Fibroblast of mammary gland (primary cell): ENCODE results near the gene AGAP1.

Experiments
- DNase-seq: peaks from one replicate; pipeline ENCODE4 v3.0.0-alpha.2; 2010; ENCODE audit warnings: low read depth
- H3K4me3 ChIP-seq: 2 replicates; pipeline ENCODE4 v1.5.1; 2011; ENCODE audit warnings: low read depth, mild to moderate bottlenecking, low read length, moderate library complexity; ENCODE audit not compliant: control insufficient read depth
- TF ChIP-seq, protein P1 (sequence below): conservative IDR thresholded peaks from 2 replicates; pipeline ENCODE4 v1.5.1; 2011; ENCODE audit warnings: low read depth, low read length, inconsistent platforms; ENCODE audit not compliant: control insufficient read depth, insufficient read depth

Gene AGAP1

DNA sequence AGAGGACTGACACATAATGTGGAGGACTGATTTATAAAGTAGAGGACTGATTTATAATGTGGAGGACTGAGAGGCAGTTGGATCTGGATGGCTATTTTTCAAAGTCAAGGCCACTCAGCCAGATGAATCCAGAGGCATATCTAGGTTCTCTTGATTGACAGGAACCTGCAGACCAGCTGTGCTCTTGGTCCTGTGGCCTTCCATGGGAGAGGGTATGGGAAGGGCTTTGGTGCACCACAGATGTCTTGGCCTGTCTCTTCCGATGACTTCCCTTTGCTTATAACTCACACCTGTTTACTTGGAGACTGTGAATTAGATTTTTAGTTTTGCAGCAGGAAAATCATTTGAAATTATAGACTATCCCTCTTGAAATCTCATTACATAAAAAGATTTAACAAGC, 32.3 kb downstream of the AGAP1 start:
- TF ChIP-seq, protein P1, sequence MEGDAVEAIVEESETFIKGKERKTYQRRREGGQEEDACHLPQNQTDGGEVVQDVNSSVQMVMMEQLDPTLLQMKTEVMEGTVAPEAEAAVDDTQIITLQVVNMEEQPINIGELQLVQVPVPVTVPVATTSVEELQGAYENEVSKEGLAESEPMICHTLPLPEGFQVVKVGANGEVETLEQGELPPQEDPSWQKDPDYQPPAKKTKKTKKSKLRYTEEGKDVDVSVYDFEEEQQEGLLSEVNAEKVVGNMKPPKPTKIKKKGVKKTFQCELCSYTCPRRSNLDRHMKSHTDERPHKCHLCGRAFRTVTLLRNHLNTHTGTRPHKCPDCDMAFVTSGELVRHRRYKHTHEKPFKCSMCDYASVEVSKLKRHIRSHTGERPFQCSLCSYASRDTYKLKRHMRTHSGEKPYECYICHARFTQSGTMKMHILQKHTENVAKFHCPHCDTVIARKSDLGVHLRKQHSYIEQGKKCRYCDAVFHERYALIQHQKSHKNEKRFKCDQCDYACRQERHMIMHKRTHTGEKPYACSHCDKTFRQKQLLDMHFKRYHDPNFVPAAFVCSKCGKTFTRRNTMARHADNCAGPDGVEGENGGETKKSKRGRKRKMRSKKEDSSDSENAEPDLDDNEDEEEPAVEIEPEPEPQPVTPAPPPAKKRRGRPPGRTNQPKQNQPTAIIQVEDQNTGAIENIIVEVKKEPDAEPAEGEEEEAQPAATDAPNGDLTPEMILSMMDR: no peak
- DNase-seq: no peak
- H3K4me3 ChIP-seq: no peak overlapping the region

DNA sequence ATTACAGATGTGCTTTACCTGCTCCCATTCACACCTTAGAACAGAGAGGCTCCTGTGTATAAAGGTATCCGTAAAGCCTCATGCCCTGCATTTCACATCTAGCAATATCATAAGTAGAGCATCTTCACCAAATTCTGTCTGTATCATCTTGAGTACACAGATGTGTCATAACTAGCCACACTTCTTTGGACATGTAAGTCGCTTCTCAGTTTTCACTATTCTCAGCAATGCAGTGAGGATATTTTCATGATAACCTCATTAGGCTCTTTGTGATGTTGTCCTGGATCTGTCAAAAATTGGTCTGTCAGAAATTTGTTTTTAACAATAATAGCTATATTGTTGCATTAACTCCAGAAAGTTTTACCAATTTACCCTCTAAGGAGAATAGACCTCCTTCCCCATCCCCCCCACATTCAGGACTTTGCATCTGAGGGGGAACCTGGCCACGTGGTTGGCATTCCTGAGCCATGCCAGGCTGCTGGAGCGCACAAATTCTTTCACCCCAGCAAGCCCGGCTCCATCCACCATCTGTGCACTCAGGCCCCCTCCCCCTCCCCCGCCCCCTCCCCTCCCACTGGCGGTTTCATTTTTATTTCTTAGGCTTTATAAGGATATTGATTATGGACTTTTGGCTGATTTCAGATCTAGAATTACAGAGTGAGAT, 34.1 kb downstream of the AGAP1 start:
- DNase-seq: peak; percentile 21
- TF ChIP-seq, protein P1: no peak
- H3K4me3 ChIP-seq: no peak overlapping the region

DNA sequence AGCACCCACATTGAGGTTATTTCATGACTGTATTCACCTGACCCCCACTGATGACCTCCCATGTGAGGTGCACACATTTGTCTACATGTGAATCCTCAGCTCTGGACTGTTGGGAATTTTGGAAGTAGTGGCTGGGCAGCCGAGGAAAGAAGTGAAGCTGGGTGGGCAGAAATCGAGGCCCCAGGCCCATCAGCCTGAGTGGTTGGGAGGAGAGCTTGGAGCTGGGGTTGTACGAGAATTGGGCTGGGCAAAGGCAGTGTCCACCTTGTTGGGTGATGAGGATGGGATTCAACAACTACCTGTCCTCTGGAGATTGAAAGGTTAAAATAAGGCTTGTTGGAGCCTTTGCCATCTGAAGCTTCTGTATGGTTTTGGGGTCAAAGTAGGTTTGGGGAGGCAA, 35.8 kb downstream of the AGAP1 start:
- TF ChIP-seq, protein P1: no peak
- no peak overlapping the region for H3K4me3 ChIP-seq
- DNase-seq: no peak

DNA sequence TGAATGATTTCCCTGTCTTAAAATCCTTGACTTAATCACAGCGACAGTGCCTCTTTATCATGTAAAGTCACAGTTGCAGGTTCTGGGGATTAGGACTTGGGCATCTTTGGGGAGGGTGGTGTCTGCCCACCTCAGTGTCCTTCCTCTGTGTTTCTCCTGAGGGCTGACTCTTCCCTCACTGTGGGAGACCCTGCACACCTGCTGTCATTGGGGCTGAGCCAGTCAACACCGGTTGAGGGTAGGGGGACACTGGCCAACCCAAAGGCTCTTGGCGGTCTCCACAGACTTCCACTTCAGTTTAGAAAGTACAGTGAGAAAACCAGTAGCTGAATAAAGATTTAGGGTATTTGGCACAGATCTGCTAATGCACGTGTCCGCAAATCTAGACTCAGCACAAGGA, 36.9 kb downstream of the AGAP1 start:
- no peak overlapping the region for H3K4me3 ChIP-seq
- TF ChIP-seq, protein P1: no peak
- no peak for DNase-seq

DNA sequence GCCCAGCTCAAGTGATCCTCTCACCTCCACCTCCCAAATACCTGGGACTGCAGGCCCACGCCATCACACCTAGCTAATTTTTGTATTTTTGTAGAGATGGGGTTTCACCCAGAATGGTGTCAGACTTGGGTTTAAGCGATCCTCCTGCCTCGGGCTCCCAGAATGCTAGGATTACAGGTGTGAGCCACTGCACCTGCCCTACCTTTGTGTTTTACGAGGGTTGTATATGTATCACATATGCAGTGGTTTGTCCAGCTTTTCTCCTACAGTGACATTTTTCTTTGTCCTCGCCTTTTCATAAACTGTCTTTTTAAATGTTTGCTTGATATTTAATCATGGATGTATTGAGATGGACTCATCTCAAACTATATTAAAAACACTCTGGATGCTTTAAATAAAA, 38.5 kb downstream of the AGAP1 start:
- DNase-seq: no peak
- H3K4me3 ChIP-seq: no peak overlapping the region
- TF ChIP-seq, protein P1: no peak

DNA sequence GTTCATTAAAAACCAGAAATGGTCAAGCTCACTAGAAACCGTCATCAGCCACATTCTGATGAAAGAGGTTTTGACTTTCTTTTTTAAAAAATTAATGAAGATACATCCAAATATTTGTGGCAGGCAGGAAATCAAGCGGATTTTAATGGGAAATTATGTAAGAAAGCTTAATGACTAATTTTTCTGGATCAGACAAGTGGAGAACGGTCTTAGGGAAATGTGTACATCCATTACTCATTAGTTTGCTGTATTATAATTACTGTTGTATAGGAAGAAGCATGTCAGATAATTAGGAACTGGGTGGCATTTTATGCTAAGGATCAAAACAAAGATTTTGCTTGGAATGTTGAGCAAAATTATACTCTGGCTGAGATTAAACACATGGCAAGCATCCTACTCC, 39.4 kb downstream of the AGAP1 start:
- no peak overlapping the region for H3K4me3 ChIP-seq
- DNase-seq: peak; percentile 22
- TF ChIP-seq, protein P1: no peak

DNA sequence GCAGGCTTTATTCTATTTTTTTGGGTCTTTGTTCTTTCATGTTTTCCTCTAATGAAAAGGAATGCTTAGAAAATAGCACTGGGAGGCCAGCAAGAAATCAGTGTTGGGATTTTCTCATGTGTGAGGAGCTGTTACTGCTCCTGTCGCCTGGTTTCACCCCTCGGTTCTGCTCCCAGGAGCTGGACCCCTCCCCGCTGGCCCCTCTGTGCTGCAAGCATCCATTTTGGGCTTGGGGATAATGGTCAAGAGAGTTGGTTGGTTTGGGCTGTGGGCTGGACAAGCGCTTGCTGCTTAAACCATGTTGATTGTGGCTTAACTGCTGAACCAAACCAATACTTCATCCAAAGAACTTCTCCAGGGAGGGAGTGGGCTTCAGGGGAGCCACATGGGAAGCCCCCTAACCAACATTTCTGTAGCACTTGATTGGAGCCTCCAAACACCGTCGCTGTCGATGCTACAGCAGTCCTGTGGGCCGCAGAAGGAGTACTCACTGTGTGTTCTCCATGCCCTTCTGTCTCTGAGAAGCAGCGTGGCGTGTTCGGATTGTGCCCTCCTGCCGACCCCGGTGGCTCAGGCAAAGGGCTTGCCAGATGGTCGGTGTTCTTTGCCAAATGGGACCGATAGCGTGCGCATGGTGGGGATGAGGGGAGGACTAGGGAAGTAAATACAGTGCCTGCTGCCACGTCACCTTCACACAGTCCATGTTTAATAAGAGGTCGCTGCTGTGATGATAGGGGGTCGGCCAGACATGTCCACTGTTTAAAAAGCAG, 40.0 kb downstream of the AGAP1 start:
- no peak for DNase-seq
- TF ChIP-seq, protein P1: no peak

More for the DNA sequence above, 40.0 kb downstream of the AGAP1 start:
- H3K4me3 ChIP-seq: no peak overlapping the region
